DND-41 (cell line): ENCODE measurements around the gene THBS1.

Experiments
- ATAC-seq: fragments of 200-7000 bp; cut with Tn5 transposase; 3 replicates; pipeline ENCODE4 v1.9.1; 2021; ENCODE audit warnings: low read depth; ENCODE audit not compliant: insufficient read depth
- DNase-seq: peaks from one replicate; pipeline ENCODE4 v3.0.0-alpha.2; 2020
- H2AFZ ChIP-seq: 2 replicates; pipeline ENCODE4 v1.6.0; 2012; ENCODE audit warnings: low read depth, low read length
- H3K27ac ChIP-seq: 2 replicates; pipeline ENCODE4 v1.5.1; 2012; ENCODE audit warnings: low read length, inconsistent platforms
- H3K27me3 ChIP-seq: fragments of 200-600 bp; sonication (generic); 2 replicates; pipeline ENCODE4 v1.6.0; 2012; ENCODE audit warnings: low read length, mild to moderate bottlenecking, inconsistent platforms; ENCODE audit not compliant: insufficient read depth, poor library complexity
- H3K36me3 ChIP-seq: 2 replicates; pipeline ENCODE4 v1.5.1; 2012; ENCODE audit warnings: low read length, inconsistent platforms; ENCODE audit not compliant: insufficient read depth
- H3K4me1 ChIP-seq: 2 replicates; pipeline ENCODE4 v1.5.1; 2012; ENCODE audit warnings: mild to moderate bottlenecking, low read length; ENCODE audit not compliant: insufficient read depth
- H3K4me2 ChIP-seq: 2 replicates; pipeline ENCODE4 v1.6.0; 2012; ENCODE audit warnings: mild to moderate bottlenecking, moderate library complexity, low read length, inconsistent platforms; ENCODE audit not compliant: insufficient read depth
- H3K4me3 ChIP-seq, 2 experiments: fragments of 200-600 bp in 1 of 2; shearing (Covaris generic) in 1 of 2; 2 replicates each; pipeline ENCODE4 v1.5.1; 2012 to 2016; ENCODE audit warnings: inconsistent platforms in 2 of 2, low read length in 2 of 2, mild to moderate bottlenecking in 2 of 2, low read depth in 1 of 2, moderate library complexity in 1 of 2
- H3K79me2 ChIP-seq: 2 replicates; pipeline ENCODE4 v1.6.0; 2012; ENCODE audit warnings: low read length, inconsistent platforms; ENCODE audit not compliant: insufficient read depth
- H3K9ac ChIP-seq: 2 replicates; pipeline ENCODE4 v1.6.0; 2012; ENCODE audit warnings: low read depth, mild to moderate bottlenecking, inconsistent platforms, low read length, moderate library complexity
- H3K9me3 ChIP-seq: 2 replicates; pipeline ENCODE4 v1.5.1; 2012; ENCODE audit warnings: low read length, moderate library complexity, mild to moderate bottlenecking, inconsistent platforms; ENCODE audit not compliant: insufficient read depth, severe bottlenecking
- H4K20me1 ChIP-seq: 2 replicates; pipeline ENCODE4 v1.6.0; 2012; ENCODE audit warnings: low read length; ENCODE audit not compliant: insufficient read depth
- CTCF ChIP-seq: IDR thresholded peaks from 2 replicates; pipeline ENCODE4 v1.5.1; 2012; ENCODE audit warnings: borderline replicate concordance, low read length, moderate library complexity, mild to moderate bottlenecking; ENCODE audit not compliant: poor library complexity, severe bottlenecking; ENCODE audit errors: extremely low read depth
- EZH2 ChIP-seq: IDR thresholded peaks from 3 replicates; pipeline ENCODE4 v1.6.1; 2012; ENCODE audit warnings: borderline replicate concordance, low read depth, mild to moderate bottlenecking, moderate library complexity, low read length, inconsistent platforms; ENCODE audit not compliant: severe bottlenecking

The THBS1 gene

GRCh38 chr15:39597751-39598185, 16.9 kb downstream of the THBS1 start:
- H3K4me3 ChIP-seq: no peak overlapping the region
- no peaks in the 10 kb centered on the region for H4K20me1 ChIP-seq
- no peak overlapping the region for H3K4me2 ChIP-seq
- DNase-seq (no peak), ATAC-seq (no peak)
- H3K36me3 ChIP-seq: no peaks in the 10 kb centered on the region
- H3K9ac ChIP-seq: no peak overlapping the region
- no peaks in the 10 kb centered on the region for H3K9me3 ChIP-seq
- H3K79me2 ChIP-seq: no peaks in the 10 kb centered on the region
- no peak overlapping the region for H3K27ac ChIP-seq
- TF ChIP-seq CTCF (no peak), EZH2 (no peak)
- no peak overlapping the region for H2AFZ ChIP-seq
- no peaks in the 10 kb centered on the region for H3K27me3 ChIP-seq
- H3K4me1 ChIP-seq: no peaks in the 10 kb centered on the region

- Histone ChIP-seq H3K4me1 (no peaks in the 10 kb centered on the region), H3K36me3 (no peaks in the 10 kb centered on the region), H3K9ac (no peak overlapping the region), H3K27ac (no peak overlapping the region), H4K20me1 (no peaks in the 10 kb centered on the region), H3K4me2 (no peak overlapping the region), H3K9me3 (no peaks in the 10 kb centered on the region), H3K27me3 (no peaks in the 10 kb centered on the region), H3K79me2 (no peaks in the 10 kb centered on the region), H3K4me3 (no peak overlapping the region), H2AFZ (no peak overlapping the region)
- DNase-seq (no peak), ATAC-seq (no peak)
- TF ChIP-seq CTCF: no peak
- TF ChIP-seq EZH2: no peak
Observed at GRCh38 chr15:39598186-39598850, 17.4 kb downstream of the THBS1 start.

- DNase-seq (no peak), ATAC-seq (no peak)
- H3K79me2 ChIP-seq: no peaks in the 10 kb centered on the region
- H3K4me2 ChIP-seq: no peak overlapping the region
- TF ChIP-seq EZH2: no peak
- TF ChIP-seq CTCF: no peak
- H3K36me3 ChIP-seq: no peaks in the 10 kb centered on the region
- H3K4me3 ChIP-seq: no peak overlapping the region
- H3K9me3 ChIP-seq: no peaks in the 10 kb centered on the region
- H3K9ac ChIP-seq: no peak overlapping the region
- no peaks in the 10 kb centered on the region for H3K4me1 ChIP-seq
- no peak overlapping the region for H2AFZ ChIP-seq
- H4K20me1 ChIP-seq: no peaks in the 10 kb centered on the region
- no peaks in the 10 kb centered on the region for H3K27me3 ChIP-seq
- no peak overlapping the region for H3K27ac ChIP-seq
Observed at GRCh38 chr15:39598958-39599845, 18.3 kb downstream of the THBS1 start.
